ENCODE data around the gene NR2C2.

The NR2C2 gene

DNA sequence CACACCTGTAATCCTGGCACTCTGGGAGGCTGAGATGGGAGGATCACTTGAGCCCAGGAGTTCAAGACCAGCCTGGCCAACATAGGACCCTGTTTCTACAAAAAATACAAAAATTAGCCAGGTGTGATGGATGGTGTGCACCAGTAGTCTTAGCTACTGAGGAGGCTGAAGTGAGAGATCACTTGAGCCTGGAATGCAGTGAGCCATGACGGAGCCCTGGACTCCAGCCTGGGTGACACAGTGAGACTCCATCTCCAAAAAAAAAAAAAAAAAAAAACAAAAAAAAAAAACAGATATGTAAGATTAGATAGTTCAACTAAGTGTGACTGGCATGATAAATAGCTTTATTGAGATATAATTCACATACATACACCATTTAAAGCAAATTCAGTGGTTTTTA, 141.8 kb downstream of the NR2C2 start:
- Histone ChIP-seq H3K4me3 (IDR thresholded peaks at IDR 0.05; ENCODE audit: insufficient read depth, low read depth, low read length) (no peak overlapping the region), H3K36me3 (ENCODE audit: insufficient read depth) (no peaks in the 10 kb centered on the region), H4K20me1 (ENCODE audit: insufficient read depth) (no peaks in the 10 kb centered on the region)

DNA sequence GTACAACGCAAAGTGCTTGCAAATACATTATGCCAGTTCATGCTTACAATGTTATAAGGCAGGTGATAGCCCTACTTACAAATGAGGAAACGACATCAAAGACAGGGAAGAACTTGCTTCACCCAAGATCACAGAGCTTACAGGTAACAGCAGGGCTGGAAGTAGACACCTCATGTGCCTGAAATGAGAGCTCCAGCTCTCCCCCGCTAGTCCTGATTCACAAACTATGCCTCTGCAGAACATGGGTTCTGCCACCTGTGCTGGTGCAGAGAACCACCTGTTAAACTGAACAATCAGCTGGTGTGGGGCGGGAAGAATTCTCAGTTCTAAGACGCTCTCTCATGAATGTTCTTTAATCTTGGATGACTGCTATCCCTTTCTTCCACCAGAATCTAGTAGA, 144.2 kb downstream of the NR2C2 start:
- Histone ChIP-seq H3K4me3 (IDR thresholded peaks at IDR 0.05; ENCODE audit: insufficient read depth, low read depth, low read length) (no peak overlapping the region), H2AFZ (ENCODE audit: low read depth) (no peak overlapping the region), H3K4me2 (no peak overlapping the region), H3K4me1 (ENCODE audit: low read depth, poor library complexity, severe bottlenecking) (no peaks in the 10 kb centered on the region), H3K36me3 (ENCODE audit: insufficient read depth) (no peaks in the 10 kb centered on the region), H3K9ac (no peak overlapping the region), H3K27ac (no peak overlapping the region), H3K27me3 (ENCODE audit: insufficient read depth, low read depth) (no peaks in the 10 kb centered on the region), H3K79me2 (ENCODE audit: insufficient read depth, low read depth) (no peaks in the 10 kb centered on the region), H4K20me1 (ENCODE audit: insufficient read depth) (no peaks in the 10 kb centered on the region)
- TF ChIP-seq, protein P1, sequence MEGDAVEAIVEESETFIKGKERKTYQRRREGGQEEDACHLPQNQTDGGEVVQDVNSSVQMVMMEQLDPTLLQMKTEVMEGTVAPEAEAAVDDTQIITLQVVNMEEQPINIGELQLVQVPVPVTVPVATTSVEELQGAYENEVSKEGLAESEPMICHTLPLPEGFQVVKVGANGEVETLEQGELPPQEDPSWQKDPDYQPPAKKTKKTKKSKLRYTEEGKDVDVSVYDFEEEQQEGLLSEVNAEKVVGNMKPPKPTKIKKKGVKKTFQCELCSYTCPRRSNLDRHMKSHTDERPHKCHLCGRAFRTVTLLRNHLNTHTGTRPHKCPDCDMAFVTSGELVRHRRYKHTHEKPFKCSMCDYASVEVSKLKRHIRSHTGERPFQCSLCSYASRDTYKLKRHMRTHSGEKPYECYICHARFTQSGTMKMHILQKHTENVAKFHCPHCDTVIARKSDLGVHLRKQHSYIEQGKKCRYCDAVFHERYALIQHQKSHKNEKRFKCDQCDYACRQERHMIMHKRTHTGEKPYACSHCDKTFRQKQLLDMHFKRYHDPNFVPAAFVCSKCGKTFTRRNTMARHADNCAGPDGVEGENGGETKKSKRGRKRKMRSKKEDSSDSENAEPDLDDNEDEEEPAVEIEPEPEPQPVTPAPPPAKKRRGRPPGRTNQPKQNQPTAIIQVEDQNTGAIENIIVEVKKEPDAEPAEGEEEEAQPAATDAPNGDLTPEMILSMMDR (conservative IDR thresholded peaks at IDR 0.05; ENCODE audit: low read depth, low read length), result no peak

More for the DNA sequence above, 141.8 kb downstream of the NR2C2 start:
- Histone ChIP-seq H3K27me3 (ENCODE audit: insufficient read depth, low read depth) (no peaks in the 10 kb centered on the region), H3K4me1 (ENCODE audit: low read depth, poor library complexity, severe bottlenecking) (no peaks in the 10 kb centered on the region), H3K79me2 (ENCODE audit: insufficient read depth, low read depth) (no peaks in the 10 kb centered on the region), H2AFZ (ENCODE audit: low read depth) (no peak overlapping the region), H3K4me2 (no peak overlapping the region), H3K9ac (no peak overlapping the region), H3K27ac (no peak overlapping the region)
- TF ChIP-seq, protein P1 (conservative IDR thresholded peaks at IDR 0.05; ENCODE audit: low read depth, low read length), result no peak

DNA sequence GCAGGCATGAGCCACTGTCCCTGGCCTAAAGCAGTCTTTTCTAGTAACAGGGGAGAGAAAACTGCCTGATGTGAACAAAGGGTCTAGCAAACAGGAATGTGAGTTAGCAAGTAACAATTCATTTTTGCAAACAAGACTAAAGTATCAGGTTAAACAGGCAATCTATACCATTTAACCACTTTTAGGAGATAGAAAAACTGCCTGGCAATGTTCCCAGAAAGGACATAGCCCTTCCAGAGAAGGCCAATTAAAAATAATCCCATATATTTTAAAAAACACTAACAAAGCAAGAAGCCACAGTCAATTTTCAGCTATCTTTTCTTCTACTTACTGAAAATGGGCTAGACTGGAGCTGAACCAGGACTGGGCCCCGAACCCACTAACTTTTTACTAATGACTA, 145.3 kb downstream of the NR2C2 start:
- no peak overlapping the region for H3K9ac ChIP-seq
- H3K27ac ChIP-seq, result no peak overlapping the region
- TF ChIP-seq, protein P1 (conservative IDR thresholded peaks at IDR 0.05; ENCODE audit: low read depth, low read length), result no peak
- H3K4me2 ChIP-seq, result no peak overlapping the region
- H3K4me1 ChIP-seq (ENCODE audit: low read depth, poor library complexity, severe bottlenecking), result peaks cover 3% of the 10 kb centered on the region
- no peak overlapping the region for H3K4me3 ChIP-seq (IDR thresholded peaks at IDR 0.05; ENCODE audit: insufficient read depth, low read depth, low read length)
- H3K79me2 ChIP-seq (ENCODE audit: insufficient read depth, low read depth), result peaks cover 2% of the 10 kb centered on the region; the same call in 1 of the 2 replicates
- no peaks in the 10 kb centered on the region for H4K20me1 ChIP-seq (ENCODE audit: insufficient read depth)
- H3K27me3 ChIP-seq (ENCODE audit: insufficient read depth, low read depth), result no peaks in the 10 kb centered on the region
- no peak overlapping the region for H2AFZ ChIP-seq (ENCODE audit: low read depth)
- no peaks in the 10 kb centered on the region for H3K36me3 ChIP-seq (ENCODE audit: insufficient read depth)

DNA sequence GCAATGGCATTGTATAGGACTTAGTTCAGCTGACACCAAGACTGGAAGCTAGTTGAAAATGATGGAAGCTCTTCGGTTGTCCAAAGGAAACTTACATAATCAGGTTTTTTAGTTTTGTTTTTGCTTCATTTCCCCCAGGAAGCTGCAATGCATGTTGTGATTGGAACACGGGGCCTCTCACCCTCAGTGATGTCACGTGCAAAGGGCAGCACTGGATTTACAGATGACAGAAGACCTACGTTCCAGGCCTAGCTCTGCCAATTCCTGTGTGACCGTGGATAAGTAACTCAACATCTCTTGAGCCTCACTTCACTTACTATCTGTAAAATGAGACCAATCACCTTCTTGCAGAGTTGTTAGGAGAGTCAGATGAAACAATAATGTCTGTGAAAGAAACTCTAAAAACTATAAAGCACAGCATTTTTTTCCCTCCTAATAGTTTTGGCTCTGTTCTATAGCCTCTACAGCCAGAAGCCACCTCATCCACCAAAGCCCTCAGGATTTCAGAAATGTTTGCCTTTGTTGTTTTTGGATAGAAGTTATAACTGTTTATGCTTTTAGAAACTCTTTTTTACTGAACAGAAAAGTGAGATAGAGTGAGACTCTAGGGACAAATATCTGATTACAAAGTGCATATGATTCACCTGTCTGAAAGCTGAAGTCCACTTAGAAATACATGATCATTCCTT, 146.9 kb downstream of the NR2C2 start:
- Histone ChIP-seq H3K9ac (no peak overlapping the region), H2AFZ (ENCODE audit: low read depth) (no peak overlapping the region), H3K79me2 (ENCODE audit: insufficient read depth, low read depth) (peaks cover 11% of the 10 kb centered on the region; the same call in 1 of the 2 replicates), H4K20me1 (ENCODE audit: insufficient read depth) (no peaks in the 10 kb centered on the region), H3K27me3 (ENCODE audit: insufficient read depth, low read depth) (no peaks in the 10 kb centered on the region), H3K4me3 (IDR thresholded peaks at IDR 0.05; ENCODE audit: insufficient read depth, low read depth, low read length) (no peak overlapping the region), H3K36me3 (ENCODE audit: insufficient read depth) (no peaks in the 10 kb centered on the region), H3K27ac (no peak overlapping the region), H3K4me1 (ENCODE audit: low read depth, poor library complexity, severe bottlenecking) (peaks cover 6% of the 10 kb centered on the region), H3K4me2 (no peak overlapping the region)
- TF ChIP-seq, protein P1 (conservative IDR thresholded peaks at IDR 0.05; ENCODE audit: low read depth, low read length), result no peak
